IPS DF 19.7 (cell line): ENCODE measurements around the gene MTR.

ENCODE experiments used
- DNase-seq: peaks from one replicate; pipeline ENCODE4 v3.0.0-alpha.2; 2013; ENCODE audit warnings: low read depth, low spot score

Gene MTR

DNA sequence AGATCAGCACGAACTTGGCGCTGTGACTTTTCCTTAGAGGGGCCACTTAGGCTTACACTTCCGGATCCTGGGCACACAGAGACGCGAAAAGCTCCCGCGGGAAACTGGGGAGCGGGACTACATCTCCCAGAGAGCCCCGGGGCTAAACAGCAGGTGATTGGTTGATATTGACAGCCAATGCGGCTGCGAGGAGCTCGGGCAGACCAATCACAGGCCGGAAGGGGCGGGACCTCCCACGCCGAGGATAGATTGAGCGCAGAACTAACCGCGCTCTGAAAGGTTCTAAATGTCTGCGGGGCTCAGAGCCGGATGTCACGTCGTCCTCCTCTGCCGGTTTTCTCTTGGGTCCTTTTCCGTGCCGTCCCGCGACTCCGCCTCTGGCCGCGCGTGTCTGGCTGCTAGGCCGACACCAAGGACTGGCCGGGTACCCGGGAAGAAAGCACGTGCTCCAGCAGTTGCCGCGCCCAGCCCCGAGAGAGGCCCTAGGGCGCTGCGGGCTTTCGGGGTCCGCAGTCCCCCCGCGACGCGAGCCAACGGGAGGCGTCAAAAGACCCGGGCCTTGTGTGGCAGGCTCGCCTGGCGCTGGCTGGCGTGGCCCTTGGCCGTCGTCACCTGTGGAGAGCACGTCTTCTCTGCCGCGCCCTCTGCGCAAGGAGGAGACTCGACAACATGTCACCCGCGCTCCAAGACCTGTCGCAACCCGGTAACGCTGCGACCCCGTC is at the start of gene MTR:
MTR (plus strand) TSS at position 258 of the 722 bp plus-strand sequence; CDS start at position 670, 412 bp downstream.
- peak; percentile 95 for DNase-seq

DNA sequence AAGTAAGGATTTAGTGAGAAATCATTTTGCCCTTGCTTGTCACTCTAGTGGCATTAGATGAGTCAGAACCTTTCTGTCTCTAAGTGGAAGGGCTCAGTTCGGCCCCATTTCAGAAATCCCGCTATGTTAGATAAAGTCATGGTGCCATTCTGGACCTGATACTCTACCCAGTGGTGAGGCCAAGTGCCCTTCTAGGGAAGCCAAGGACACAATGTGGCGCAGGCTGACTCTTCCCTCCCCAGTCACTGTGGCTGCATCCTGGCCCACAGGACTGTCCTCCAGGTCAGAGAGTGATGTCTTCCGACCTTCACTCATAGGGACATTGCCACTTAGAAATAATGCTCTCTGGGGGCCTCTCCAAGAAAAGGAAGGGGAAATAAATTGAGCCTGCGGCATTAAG is 48.3 kb upstream of the MTR start:
- DNase-seq, result no peak

DNA sequence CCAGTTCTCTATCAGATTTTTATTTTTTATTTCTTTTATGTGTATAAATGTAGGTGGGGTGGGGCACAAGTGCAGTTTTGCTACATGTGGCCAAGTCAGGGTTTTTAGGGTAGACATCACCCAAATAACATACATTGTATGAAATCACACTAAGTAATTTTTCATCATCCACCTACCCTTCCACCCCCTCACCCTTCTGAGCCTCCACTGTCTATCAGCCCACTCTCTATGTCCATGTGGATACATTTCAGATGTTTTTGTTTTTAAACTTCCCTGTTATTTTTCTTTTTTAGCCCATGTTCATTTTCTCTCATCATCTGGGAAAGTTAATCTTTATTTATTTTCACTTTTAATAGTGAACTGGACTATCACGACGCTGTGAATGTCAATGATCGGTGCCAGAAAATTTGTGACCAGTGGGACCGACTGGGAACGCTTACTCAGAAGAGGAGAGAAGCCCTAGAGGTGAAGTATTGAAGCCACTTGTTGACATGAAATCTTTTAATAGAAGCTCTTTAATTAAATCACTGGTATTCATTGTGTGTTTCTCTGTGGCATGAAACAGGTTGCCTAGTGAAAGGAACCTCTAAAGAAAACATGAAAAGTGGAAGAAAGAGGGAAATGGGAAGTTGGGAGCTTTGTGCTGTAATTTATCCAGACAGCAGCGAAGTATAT is 47.6 kb upstream of the MTR start:
- no peak for DNase-seq

DNA sequence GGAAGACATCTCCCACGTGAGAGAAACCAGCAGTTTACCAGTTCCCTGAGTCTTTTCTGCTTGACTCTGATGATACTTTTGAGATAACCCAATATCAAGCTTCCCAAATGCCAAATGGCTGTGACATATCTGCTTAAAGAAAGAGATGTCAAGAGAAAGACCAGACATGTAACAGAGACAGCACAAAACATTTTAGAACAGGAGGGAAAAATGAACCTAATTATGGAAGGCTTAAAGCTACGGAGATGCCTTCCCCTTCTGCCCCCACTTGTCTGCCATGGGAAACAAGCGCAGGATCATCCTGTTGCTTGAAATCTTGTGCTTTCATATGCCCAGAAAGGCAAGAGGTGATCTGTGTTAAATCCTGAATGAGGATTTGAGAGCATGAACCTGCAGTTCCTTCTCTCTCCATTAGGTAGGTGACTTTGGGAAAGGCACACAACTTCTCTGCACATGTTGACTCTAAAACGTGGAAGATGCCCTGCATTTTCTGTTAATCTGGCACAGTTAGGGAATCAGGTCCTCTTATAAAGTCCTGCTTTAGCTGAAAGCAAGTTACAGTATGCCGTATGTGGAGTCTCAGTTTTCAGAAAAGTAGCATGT is 46.7 kb upstream of the MTR start:
- no peak for DNase-seq

DNA sequence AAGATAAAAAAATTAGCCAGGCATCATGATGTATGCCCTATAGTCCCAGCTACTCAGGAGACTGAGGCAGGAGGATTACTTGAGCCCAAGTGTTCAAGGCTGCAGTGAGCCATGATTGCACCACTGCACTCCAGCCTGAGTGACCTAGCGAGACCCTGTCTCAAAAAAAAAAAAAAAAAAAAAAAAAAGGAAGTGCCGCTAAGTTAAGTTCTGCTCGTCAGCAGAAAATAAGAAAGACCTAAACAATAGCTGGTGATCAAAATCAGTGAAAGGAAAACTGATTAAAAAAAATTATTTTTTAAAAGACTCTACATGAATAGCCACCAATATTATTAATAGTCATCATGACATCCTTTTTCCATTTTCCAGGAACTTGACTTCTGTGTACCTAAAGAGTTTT is 44.2 kb upstream of the MTR start:
- no peak for DNase-seq

DNA sequence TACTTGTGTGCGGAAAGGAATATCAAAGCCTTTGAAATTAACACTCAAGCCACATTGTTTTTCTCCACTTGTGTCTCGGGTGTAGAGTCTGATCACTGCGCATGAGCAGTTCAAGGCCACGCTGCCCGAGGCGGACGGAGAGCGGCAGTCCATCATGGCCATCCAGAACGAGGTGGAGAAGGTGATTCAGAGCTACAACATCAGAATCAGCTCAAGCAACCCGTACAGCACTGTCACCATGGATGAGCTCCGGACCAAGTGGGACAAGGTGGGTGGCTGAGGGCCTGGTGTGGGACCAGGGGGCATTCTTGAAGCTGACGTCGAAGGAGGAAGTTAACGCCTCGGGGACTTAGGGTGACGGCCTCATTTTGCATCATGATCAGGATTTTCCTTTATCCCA is 43.7 kb upstream of the MTR start:
- DNase-seq, result no peak

DNA sequence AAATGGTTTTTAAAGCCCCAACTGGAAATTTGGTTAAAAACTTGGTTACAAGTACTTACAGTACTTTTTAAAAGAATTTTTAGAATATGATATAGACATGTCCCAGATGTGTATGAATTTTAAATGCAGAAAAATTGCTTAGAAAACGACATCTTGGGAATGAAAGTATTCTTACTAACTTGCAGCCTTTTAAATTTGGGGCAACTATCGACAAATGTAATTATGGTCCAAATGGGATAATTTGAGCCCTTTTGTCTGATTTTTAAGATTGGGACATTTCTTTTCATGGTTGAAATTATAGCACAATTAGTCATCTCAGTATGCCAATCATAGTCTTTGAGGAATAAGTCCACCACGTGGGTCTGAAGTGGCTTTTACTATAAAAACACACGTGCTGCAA is 43.2 kb upstream of the MTR start:
- DNase-seq, result no peak

DNA sequence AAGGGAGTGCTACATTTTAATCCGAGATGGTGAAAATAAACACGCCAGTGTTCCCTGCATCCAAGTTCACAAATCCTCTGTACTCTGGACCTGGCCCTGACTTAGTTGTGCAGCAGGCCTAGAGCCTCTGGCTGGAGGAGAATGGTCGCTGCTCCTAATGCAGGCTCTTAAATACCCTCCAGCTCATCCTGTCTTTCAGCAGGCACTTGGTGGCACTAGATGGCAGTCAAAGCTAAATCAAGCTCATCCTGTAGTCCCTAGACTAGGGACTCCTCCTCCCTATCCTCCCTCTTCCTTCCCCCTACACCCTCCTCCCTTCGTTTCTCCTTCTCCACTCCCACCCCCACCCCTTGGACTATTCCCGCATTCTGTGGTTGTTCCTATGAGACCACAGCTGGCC is 41.6 kb upstream of the MTR start:
- peak; percentile 48 for DNase-seq

DNA sequence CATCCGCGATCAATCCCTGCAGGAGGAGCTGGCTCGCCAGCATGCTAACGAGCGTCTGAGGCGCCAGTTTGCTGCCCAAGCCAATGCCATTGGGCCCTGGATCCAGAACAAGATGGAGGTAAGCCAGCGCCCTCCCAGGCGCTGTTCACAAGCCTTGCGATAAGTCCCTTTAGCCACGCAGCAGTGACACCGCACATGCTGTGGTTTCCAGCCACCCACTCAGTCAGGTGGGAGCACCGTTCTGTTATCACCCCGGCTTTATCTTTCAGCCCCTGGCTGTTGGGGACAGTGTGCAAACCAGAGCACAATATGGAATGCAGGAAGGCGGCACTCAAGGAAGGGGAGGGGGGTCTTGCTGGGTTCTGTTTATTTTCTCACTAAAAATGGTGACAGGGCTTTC is 41.1 kb upstream of the MTR start:
- DNase-seq, result no peak

DNA sequence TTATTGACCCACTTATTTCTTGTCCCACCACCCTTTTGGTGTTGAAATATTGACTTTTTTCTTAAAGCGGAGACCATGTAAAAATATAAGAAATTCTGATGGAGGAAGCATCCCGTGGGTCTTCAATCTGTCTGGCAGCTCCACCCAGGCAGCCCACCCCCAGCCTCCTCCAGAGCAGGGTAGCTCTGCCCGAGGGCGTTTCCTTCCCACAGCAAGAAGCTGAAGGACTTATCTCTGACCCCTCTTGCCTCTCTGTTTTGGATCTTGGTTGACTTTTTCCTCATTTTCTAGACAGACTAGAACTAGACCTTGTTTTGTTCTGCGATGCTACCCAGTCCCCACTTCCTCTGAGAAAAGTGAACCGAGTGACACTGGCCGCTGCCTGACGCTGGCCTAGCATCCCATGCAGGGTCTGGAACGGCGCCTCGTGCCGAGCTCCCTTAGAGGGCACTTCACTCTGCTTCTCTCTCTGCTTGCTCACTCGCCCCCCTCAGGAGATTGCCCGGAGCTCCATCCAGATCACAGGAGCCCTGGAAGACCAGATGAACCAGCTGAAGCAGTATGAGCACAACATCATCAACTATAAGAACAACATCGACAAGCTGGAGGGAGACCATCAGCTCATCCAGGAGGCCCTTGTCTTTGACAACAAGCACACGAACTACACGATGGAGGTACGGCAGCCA is 40.4 kb upstream of the MTR start:
- no peak for DNase-seq

DNA sequence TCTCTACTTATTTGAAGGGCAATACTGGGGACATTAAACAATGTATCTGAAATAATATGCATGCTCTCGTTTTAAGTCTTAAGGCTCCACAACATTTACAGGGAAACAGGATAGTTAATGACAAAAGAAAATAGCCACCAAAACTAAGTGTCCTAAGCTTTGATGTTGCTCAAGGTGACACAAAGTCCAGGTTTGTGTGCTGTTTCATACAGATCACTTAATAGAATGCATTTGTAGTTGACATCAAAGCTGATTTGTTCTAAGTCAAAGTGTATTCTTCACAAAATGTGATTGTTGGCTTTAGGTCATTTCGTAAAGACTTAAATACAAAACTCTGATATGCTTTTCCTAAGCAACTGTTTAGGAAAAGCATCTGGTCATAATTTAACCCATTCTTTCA is 37.5 kb upstream of the MTR start:
- no peak for DNase-seq

DNA sequence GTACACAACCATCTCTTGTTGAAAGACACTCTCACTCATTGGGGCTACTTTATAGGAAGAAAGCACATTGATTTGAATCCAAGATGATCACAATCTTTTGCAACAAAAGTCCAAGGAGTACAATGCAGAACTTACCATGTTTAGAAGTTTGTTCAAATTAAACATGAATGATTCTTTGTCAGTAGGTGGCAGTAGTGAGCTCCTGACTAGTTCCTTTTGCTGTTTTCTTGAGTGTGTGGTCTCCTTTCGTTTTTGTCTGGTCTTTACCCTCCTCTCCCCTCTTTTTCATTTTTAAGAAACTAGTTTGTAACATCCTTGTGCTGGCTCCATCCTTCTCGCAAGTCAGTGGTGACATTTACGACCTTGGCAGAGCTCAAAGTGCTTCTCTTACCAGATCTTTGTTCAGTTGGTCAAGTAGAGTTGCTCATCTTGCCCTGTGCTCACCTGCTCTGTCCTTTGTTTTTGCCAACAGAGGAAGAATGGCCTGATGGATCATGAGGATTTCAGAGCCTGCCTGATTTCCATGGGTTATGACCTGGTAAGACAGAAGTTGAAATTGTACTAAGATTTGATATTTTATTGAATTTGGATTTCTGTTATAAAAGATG is 35.7 kb upstream of the MTR start:
- DNase-seq, result no peak

DNA sequence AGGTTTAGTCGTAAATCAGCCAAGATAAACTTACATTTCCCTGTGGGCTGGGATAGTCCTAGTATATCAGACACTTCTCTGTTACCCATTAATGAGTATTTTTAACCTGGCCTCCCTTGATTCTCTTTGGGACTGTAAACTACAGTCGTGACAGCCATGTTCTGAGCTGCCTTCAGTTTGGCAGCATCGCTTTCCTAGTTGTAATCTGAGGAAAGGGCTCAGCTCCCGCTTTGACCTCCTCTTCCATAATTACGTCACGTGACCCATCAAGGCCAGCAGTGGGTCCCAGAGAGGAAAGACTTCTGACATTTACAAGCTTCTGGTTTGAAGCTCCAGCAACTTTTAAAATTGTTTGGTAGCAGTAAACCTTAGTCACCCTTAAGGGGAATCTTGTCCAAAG is 34.6 kb upstream of the MTR start:
- no peak for DNase-seq

DNA sequence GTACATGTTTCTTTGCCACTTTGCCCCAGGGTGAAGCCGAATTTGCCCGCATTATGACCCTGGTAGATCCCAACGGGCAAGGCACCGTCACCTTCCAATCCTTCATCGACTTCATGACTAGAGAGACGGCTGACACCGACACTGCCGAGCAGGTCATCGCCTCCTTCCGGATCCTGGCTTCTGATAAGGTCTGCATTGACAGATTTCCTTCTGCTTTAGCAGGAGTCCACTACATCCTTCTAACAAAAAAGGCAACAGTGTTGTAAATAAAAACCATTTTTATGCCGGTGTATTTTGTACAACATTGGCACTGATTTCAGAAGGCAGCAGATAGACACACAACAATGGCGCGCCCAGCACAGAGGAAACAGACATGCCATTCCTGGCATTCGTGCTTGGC is 34.1 kb upstream of the MTR start:
- DNase-seq, result no peak

DNA sequence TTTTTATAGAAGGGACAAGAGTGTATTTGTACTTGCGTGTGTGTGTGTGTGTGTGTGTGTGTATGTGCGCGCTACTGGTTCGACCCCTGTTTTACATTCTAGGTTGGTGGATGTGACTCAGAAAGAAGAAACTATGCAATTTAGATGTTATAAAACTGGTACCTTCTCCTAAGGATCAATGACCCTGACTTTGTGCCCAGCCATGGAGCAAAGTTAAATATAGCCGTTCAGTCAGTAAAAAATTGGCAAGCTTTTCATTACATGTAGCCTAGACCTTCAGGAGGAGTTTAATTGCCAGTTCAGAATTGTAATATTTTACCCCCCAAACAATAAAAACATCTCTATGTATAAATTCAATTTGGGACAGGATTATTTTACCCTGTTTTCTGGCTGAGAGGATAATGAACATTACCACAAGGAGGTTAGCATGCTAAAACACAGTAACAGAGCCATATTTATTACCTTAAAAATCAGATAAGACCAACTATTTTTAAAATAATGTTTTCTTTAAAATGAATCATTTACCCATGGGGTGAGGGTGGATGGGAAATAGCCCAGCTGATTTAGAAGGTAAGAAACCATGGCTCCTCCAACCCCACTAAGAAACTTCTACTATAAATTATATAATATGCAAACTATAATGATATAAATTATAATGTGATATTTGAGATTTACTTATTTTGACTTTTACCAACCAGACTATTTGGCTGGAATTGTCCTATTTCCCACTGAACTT is 33.5 kb upstream of the MTR start:
- DNase-seq, result no peak

DNA sequence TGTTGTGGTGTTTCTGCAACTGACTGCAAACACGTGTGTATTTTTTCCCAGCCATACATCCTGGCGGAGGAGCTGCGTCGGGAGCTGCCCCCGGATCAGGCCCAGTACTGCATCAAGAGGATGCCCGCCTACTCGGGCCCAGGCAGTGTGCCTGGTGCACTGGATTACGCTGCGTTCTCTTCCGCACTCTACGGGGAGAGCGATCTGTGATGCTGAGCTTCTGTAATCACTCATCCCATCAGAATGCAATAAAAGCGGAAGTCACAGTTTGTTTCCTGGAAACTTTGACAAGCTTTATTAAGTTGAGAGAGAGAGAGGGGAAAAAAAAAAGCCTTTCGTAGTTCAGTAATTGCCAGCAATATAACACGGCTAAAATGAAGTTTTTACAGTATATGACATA is 32.7 kb upstream of the MTR start:
- no peak for DNase-seq

DNA sequence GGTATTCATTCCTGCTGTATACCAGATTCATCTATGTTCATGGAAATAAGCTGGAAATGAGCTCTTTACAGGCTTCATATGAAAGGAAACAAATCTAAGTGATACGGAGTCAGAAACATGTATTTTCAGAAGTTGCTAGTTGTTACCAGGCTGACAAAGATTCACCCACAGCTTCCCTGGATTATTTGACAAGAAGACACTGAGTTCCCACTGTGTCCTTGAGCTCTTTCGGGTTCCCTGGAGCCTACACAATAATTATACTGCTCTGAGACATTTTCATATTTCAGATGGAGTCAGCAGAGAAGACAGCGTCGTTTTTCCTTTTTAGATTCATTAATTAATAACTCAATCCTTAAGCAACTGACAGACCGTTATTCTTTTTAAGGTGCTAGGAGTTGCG is 29.3 kb upstream of the MTR start:
- DNase-seq, result no peak

DNA sequence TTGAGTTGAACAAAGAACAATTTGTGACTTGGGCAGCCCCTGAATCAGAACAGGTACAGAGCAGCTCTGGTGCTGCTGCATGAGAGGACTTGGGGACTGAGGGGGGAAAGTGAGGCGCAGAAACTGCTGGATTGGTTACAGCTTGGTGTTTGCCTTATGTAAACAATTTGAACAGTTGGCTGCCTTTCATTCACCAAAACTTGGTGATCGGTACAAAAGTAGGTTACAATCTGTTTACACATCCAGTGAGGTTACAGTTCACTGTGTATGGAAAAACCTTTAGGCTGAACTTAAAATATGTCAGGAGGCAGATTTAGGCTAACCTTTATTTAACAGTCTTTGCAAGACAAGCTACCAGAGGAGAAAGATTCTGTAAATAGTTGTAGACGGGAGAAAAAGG is 28.6 kb upstream of the MTR start:
- no peak for DNase-seq

DNA sequence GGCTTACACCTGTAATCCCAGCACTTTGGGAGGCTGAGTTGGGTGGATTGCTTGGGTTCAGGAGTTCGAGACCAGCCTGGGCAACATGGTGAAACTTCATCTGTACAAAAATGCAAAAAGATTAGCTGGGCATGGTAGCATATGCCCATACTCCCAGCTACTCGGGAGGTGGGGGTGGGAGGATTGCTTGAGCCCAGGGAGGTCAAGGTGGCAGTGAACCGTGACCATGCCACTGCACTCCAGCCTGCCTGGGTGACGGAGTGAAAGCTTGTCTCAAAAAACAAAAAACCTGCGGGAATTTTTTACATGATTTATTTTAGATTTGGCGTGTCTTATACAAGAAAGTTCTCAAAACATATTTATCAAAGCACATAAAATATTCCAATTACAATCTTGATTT is 27.8 kb upstream of the MTR start:
- no peak for DNase-seq

DNA sequence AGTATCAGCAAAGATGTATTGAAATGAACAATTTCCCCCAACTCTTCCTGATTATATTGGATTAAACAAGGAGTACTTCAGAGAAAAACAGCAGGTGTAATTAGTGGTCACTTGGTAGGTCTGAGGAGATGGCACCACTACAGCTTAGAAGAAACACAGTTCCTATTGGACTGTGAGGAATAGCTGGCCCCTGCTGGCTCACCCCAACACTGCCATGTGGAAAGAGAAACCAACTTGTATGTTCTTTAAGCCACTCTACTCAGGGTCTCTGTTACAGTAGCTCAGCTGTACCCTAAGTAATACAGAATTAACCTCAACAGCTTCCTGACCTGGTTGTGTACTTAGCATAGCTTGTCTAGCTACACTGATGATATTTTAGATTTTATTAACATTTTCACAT is 26.5 kb upstream of the MTR start:
- DNase-seq, result no peak

DNA sequence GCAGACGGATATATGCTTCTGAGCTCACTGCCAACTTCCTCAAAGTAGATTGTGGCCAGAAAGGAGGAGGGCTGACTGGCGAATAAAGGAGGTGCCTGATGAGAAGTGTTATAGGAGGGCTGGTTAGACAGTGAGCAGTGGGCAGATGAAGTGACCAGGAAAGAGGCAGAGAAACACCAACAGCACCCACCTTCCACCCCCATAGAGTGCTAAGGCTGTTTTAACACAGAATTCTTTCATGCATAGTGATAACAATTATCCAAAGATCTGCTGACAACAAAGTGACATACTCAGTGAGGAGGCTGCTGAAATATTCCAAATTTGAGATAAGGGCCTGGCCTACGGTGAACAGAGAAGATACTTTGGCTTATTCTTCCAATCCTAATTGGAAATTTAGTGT is 21.2 kb upstream of the MTR start:
- no peak for DNase-seq

DNA sequence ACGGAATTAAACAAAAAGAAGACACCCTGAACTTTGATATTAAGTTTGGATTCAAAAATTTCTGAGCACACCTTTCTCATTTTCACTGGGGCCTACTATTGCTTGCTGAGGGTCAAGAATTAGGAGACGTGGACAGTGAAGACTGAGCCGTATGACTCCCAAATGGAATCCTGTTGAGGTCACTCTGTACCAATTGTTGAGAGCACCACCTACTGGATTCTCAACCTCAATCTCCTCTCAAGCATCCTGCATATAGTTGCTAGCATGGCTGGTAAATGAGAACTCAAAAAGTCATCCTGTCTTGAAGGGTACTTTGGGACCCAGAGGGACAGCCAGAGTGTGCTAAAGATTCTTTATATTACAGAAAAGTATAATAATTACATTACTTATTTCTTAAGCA is 20.2 kb upstream of the MTR start:
- DNase-seq, result no peak
